ENCODE measurements around the gene UHRF1. TPM values are rescaled to one million over a fixed set of nuclear protein-coding genes. Genes with fewer than 3 reads are reported as not detected.

The UHRF1 gene
- total RNA-seq, 1 donor from 2014 or later: 10.4 TPM

GRCh38 chr19:4909897-4910593 lies 744 bp downstream of the UHRF1 start:
- no peaks in the 10 kb centered on the region for H3K36me3 Mint-ChIP-seq (ENCODE audit: unreplicated experiment)
- H3K27ac Mint-ChIP-seq (ENCODE audit: unreplicated experiment): no peak overlapping the region
- peaks cover 6% of the 10 kb centered on the region for H3K27me3 Mint-ChIP-seq (ENCODE audit: unreplicated experiment)
- TF ChIP-seq CTCF (IDR thresholded peaks at IDR 0.05; ENCODE audit: partially characterized antibody, unreplicated experiment): no peak
- peaks cover 4% of the 10 kb centered on the region for H3K9me3 Mint-ChIP-seq (ENCODE audit: unreplicated experiment)
- H3K4me3 Mint-ChIP-seq (ENCODE audit: unreplicated experiment): peak overlapping the region; percentile 86
- DNase-seq: peak; percentile 92
- H3K4me1 Mint-ChIP-seq (ENCODE audit: low read depth, unreplicated experiment): peaks cover 18% of the 10 kb centered on the region

DNA sequence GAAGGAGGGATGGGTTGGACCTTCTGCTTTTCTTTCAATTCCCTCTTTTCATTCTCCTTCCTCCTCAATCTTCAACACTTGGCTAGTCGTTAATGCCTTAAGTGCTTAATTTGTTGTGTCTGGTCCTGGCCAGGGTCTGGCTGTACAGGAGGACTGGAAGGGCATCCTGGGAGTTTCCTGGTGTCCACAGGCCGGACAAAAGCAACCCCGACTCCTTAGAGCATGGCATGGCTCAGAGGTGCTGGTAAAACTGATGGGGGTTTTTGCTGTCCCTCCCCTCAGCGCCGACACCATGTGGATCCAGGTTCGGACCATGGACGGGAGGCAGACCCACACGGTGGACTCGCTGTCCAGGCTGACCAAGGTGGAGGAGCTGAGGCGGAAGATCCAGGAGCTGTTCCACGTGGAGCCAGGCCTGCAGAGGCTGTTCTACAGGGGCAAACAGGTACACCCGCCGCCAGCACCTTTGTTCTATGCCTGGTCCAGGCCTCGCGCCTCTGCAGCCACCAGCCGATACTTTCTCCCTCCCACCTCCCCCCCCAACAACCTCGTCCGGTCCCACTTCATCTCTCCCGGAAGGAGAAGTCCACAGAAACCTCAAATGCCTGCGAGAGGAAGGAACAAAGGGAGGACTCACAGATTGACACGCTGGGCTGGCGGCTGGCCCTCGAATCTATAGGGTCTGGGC lies 1.4 kb downstream of the UHRF1 start:
- DNase-seq: peak; percentile 23
- Mint-ChIP-seq H3K9me3 (ENCODE audit: unreplicated experiment) (peaks cover 4% of the 10 kb centered on the region), H3K4me1 (ENCODE audit: low read depth, unreplicated experiment) (peaks cover 18% of the 10 kb centered on the region), H3K27ac (ENCODE audit: unreplicated experiment) (no peak overlapping the region), H3K4me3 (ENCODE audit: unreplicated experiment) (peak overlapping the region; percentile 86), H3K27me3 (ENCODE audit: unreplicated experiment) (peaks cover 6% of the 10 kb centered on the region), H3K36me3 (ENCODE audit: unreplicated experiment) (no peaks in the 10 kb centered on the region)
- no peak for TF ChIP-seq CTCF (IDR thresholded peaks at IDR 0.05; ENCODE audit: partially characterized antibody, unreplicated experiment)

GRCh38 chr19:4911314-4911713 lies 2.0 kb downstream of the UHRF1 start:
- Mint-ChIP-seq H3K27me3 (ENCODE audit: unreplicated experiment) (peaks cover 6% of the 10 kb centered on the region), H3K4me3 (ENCODE audit: unreplicated experiment) (peak overlapping the region; percentile 73), H3K4me1 (ENCODE audit: low read depth, unreplicated experiment) (peaks cover 18% of the 10 kb centered on the region), H3K27ac (ENCODE audit: unreplicated experiment) (peak overlapping the region; percentile 38), H3K36me3 (ENCODE audit: unreplicated experiment) (no peaks in the 10 kb centered on the region), H3K9me3 (ENCODE audit: unreplicated experiment) (peaks cover 4% of the 10 kb centered on the region)
- no peak for TF ChIP-seq CTCF (IDR thresholded peaks at IDR 0.05; ENCODE audit: partially characterized antibody, unreplicated experiment)
- no peak for DNase-seq

DNA sequence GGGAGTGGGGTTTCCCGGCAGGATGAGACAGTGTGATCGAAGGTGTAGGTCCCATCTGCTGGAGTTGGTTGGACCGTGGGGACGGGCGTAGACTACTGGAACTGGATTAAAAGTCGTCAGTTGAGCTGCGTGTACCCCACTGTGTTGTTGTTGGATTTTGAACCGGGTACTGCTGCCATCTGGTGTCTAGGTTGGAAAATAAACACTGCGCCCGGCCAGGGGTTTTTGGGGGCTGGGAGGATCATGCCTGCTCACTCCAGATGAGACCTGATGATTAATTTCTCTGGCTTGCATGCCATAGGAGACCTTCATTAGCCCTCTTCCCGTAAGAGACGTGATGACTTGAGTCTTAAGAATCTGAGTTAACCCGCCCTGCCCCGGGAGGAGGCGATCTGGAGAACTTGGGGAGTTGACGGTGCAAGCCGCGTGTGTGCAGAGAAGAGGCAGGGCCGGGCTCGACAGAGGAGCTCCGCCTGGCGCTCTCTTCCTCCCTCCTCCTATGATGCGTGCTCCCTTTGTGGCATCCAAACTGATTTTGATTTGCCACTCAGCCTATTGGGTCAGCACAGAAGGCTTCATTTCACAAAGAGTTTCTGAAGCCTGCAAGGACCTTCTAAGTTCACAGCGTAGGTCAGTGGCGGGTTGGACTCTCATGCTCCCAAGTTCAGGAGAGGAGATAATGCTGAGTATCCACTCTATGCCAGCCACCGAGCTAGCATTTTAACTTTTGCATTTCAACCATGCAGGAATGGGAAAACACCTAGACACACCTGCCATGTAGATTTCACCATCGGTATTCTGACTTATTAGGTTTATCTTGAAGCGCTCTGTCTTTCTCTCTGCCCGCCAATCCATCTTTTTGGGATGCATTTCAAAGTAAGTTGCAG lies 2.7 kb downstream of the UHRF1 start:
- Mint-ChIP-seq H3K4me1 (ENCODE audit: low read depth, unreplicated experiment) (peaks cover 18% of the 10 kb centered on the region), H3K36me3 (ENCODE audit: unreplicated experiment) (no peaks in the 10 kb centered on the region), H3K27ac (ENCODE audit: unreplicated experiment) (peak overlapping the region; percentile 38), H3K4me3 (ENCODE audit: unreplicated experiment) (peak overlapping the region; percentile 73), H3K9me3 (ENCODE audit: unreplicated experiment) (peaks cover 4% of the 10 kb centered on the region), H3K27me3 (ENCODE audit: unreplicated experiment) (peaks cover 6% of the 10 kb centered on the region)
- TF ChIP-seq CTCF (IDR thresholded peaks at IDR 0.05; ENCODE audit: partially characterized antibody, unreplicated experiment): no peak
- peak; percentile 45 for DNase-seq
